SK-N-SH (cell line): ENCODE data around the gene PER1. TPM values are rescaled to one million over a fixed set of nuclear protein-coding genes. Genes with fewer than 3 reads are reported as not detected.

Source experiments
- CTCF ChIA-PET: fragments of 300-600, 350-600 bp; formaldehyde crosslinking; extraction: SDS; loops from one replicate; lab custom pipeline; 2021; lab: Yijun Ruan, JAX
- POLR2A ChIA-PET: fragments of 350-600 bp; sonication (Branson Sonifier 250); formaldehyde crosslinking; extraction: SDS; loops from one replicate; lab custom pipeline; 2020; ENCODE audit warnings: antibody characterized with exemption, inconsistent platforms; lab: Yijun Ruan, JAX
- DNase-seq: peaks from one replicate; pipeline ENCODE4 v3.0.0; 2012
- H2AFZ ChIP-seq: fragments of 200-600 bp; sonication (generic); 2 replicates; pipeline ENCODE4 v1.8.1; 2016; ENCODE audit warnings: antibody characterized with exemption, mild to moderate bottlenecking, low read depth
- H3F3A ChIP-seq: fragments of 200-600 bp; sonication (generic); replicated peaks from 2 replicates; pipeline ENCODE3; 2016; ENCODE audit warnings: antibody characterized with exemption, mild to moderate bottlenecking; ENCODE audit not compliant: insufficient read depth
- H3K27ac ChIP-seq, 2 experiments: fragments of 200-500 bp in 1 of 2; fragments of 200-600 bp in 1 of 2; sonication (Bioruptor generic) in 1 of 2; sonication (generic), shearing (Covaris generic) in 1 of 2; 2 replicates each; pipeline versions ENCODE4 v1.5.1 to v1.6.1; 2014 to 2016; ENCODE audit warnings: low read depth in 2 of 2, inconsistent platforms in 1 of 2, low read length in 1 of 2, mild to moderate bottlenecking in 1 of 2, mixed read lengths in 1 of 2
- H3K27me3 ChIP-seq: fragments of 200-600 bp; sonication (generic), shearing (Covaris generic); 2 replicates; pipeline ENCODE4 v1.6.1; 2016; ENCODE audit warnings: mixed run types; ENCODE audit not compliant: insufficient read depth
- H3K36me3 ChIP-seq, 2 experiments: fragments of 200-500 bp in 1 of 2; fragments of 200-600 bp in 1 of 2; sonication (Bioruptor generic) in 1 of 2; sonication (generic) in 1 of 2; replicated peaks in 1 of 2; 2 replicates each; pipeline versions ENCODE3 to v1.5.1; 2014 to 2016; ENCODE audit warnings: low read length in 1 of 2, mild to moderate bottlenecking in 1 of 2; ENCODE audit not compliant: insufficient read depth in 2 of 2, control insufficient read depth in 1 of 2
- H3K4me1 ChIP-seq, 2 experiments: fragments of 200-500 bp in 1 of 2; fragments of 200-600 bp in 1 of 2; sonication (Bioruptor generic) in 1 of 2; sonication (generic), shearing (Covaris generic) in 1 of 2; 2 replicates each; pipeline versions ENCODE4 v1.5.1 to v1.6.1; 2014 to 2016; ENCODE audit warnings: low read depth in 1 of 2, low read length in 1 of 2, mixed run types in 1 of 2; ENCODE audit not compliant: insufficient read depth in 2 of 2, control insufficient read depth in 1 of 2
- H3K4me2 ChIP-seq: fragments of 200-600 bp; sonication (generic), shearing (Covaris generic); 2 replicates; pipeline ENCODE4 v1.6.1; 2017; ENCODE audit warnings: mixed run types
- H3K4me3 ChIP-seq, 2 experiments: fragments of 200-500 bp in 1 of 2; fragments of 200-600 bp in 1 of 2; sonication (Bioruptor generic) in 1 of 2; sonication (generic), shearing (Covaris generic) in 1 of 2; 2 replicates each; pipeline versions ENCODE4 v1.5.1 to v1.8.1; 2014 to 2016; ENCODE audit warnings: low read depth in 2 of 2, inconsistent platforms in 1 of 2, low read length in 1 of 2, mild to moderate bottlenecking in 1 of 2, mixed read lengths in 1 of 2, moderate library complexity in 1 of 2
- H3K79me2 ChIP-seq: fragments of 200-600 bp; sonication (generic); 2 replicates; pipeline ENCODE4 v1.8.1; 2017; ENCODE audit warnings: mild to moderate bottlenecking; ENCODE audit not compliant: insufficient read depth
- H3K9ac ChIP-seq: fragments of 200-600 bp; sonication (generic); 2 replicates; pipeline ENCODE4 v1.6.1; 2017; ENCODE audit warnings: mixed run types
- H3K9me2 ChIP-seq: fragments of 200-600 bp; sonication (generic); 2 replicates; pipeline ENCODE4 v1.6.1; 2017; ENCODE audit warnings: mixed run types
- H3K9me3 ChIP-seq: fragments of 200-600 bp; sonication (generic); 2 replicates; pipeline ENCODE4 v1.6.1; 2017; ENCODE audit warnings: mixed run types, mild to moderate bottlenecking, moderate library complexity
- H4K20me1 ChIP-seq: fragments of 200-600 bp; sonication (generic); 2 replicates; pipeline ENCODE4 v1.6.1; 2017; ENCODE audit warnings: mild to moderate bottlenecking, mixed run types; ENCODE audit not compliant: insufficient read depth
- CHD2 ChIP-seq: fragments of 150-350 bp; IDR thresholded peaks from 2 replicates; pipeline ENCODE4 v1.6.1; 2018; ENCODE audit warnings: low read length; ENCODE audit not compliant: partially characterized antibody
- ELF1 ChIP-seq: IDR thresholded peaks from 2 replicates; pipeline ENCODE4 v1.4.0; 2012
- FOSL2 ChIP-seq: IDR thresholded peaks from 2 replicates; pipeline ENCODE4 v1.4.0; 2012; ENCODE audit warnings: low read depth, mild to moderate bottlenecking, moderate library complexity, borderline replicate concordance
- FOXJ3 ChIP-seq: sonication (generic); formaldehyde crosslinking; IDR thresholded peaks from 2 replicates; pipeline ENCODE4 v1.5.1; 2020; ENCODE audit warnings: mild to moderate bottlenecking, missing genetic modification reagents
- FOXM1 ChIP-seq: IDR thresholded peaks from 2 replicates; pipeline ENCODE4 v1.4.0; 2012; ENCODE audit warnings: low read depth, mild to moderate bottlenecking
- GABPA ChIP-seq: IDR thresholded peaks from 2 replicates; pipeline ENCODE4 v1.4.0; 2012; ENCODE audit warnings: low read depth, mild to moderate bottlenecking
- GATA2 ChIP-seq: sonication (generic); formaldehyde crosslinking; IDR thresholded peaks from 2 replicates; pipeline ENCODE4 v1.5.0; 2020; ENCODE audit warnings: mild to moderate bottlenecking, missing genetic modification reagents
- IRF3 ChIP-seq: fragments of 150-350 bp; IDR thresholded peaks from 2 replicates; pipeline ENCODE4 v1.6.1; 2016; ENCODE audit warnings: mild to moderate bottlenecking, low read depth, low read length
- JUND ChIP-seq: IDR thresholded peaks from 2 replicates; pipeline ENCODE4 v1.4.0; 2012
- MAX ChIP-seq: IDR thresholded peaks from 2 replicates; pipeline ENCODE4 v1.4.0; 2012; ENCODE audit warnings: low read depth
- NRF1 ChIP-seq: IDR thresholded peaks from 2 replicates; pipeline ENCODE4 v1.6.1; 2012; ENCODE audit warnings: low read depth, mild to moderate bottlenecking, low read length
- REST ChIP-seq: IDR thresholded peaks from 2 replicates; pipeline ENCODE4 v1.6.1; 2012; ENCODE audit warnings: mild to moderate bottlenecking, low read depth, low read length, moderate library complexity
- SMC3 ChIP-seq: IDR thresholded peaks from 2 replicates; pipeline ENCODE4 v1.6.1; 2012; ENCODE audit warnings: low read depth, low read length, improper control_type of control experiment
- TAF1 ChIP-seq: IDR thresholded peaks from 2 replicates; pipeline ENCODE4 v1.6.1; 2012; ENCODE audit warnings: low read depth, mild to moderate bottlenecking, low read length, moderate library complexity, borderline replicate concordance
- TCF12 ChIP-seq: IDR thresholded peaks from 2 replicates; pipeline ENCODE4 v1.4.0; 2012
- TEAD4 ChIP-seq: IDR thresholded peaks from 2 replicates; pipeline ENCODE4 v1.4.0; 2012; ENCODE audit warnings: mild to moderate bottlenecking, borderline replicate concordance; ENCODE audit not compliant: insufficient read depth
- USF1 ChIP-seq: IDR thresholded peaks from 2 replicates; pipeline ENCODE4 v1.4.0; 2012; ENCODE audit warnings: low read depth, borderline replicate concordance
- USF2 ChIP-seq: fragments of 150-350 bp; IDR thresholded peaks from 2 replicates; pipeline ENCODE4 v1.6.1; 2017; ENCODE audit warnings: antibody characterized with exemption, low read length, low read depth, borderline replicate concordance
- WGBS: methylation state at CpG from one replicate; pipeline ENCODE4 v1.1.6; 2017; ENCODE audit warnings: low lambda C conversion rate; 5-methylcytosine and 5-hydroxymethylcytosine counted together
- polyA plus RNA-seq, 3 experiments: library from polyadenylated mRNA; depleted of rRNA; stranded (reverse); fragments of >200 nt; gene quantifications; 2 replicates each; pipeline ENCODE4 v1.2.3, GENCODE V29; 2012

PER1 gene
- polyA plus RNA-seq, 1 of the 3 experiments (the other 2 are of a cell fraction): 56.8 TPM

GRCh38 chr17:8126491-8127066 is 25.6 kb downstream of the PER1 start:
- H3K27me3 ChIP-seq: no peaks in the 10 kb centered on the region; the same call in 1 of the 2 replicates
- no peaks in the 10 kb centered on the region for H3K9me3 ChIP-seq
- H3K4me3 ChIP-seq: peak overlapping the region; percentile 53 to 81
- peak overlapping the region; percentile 60 to 69 for H3K27ac ChIP-seq
- no peaks in the 10 kb centered on the region; the same call in 1 of the 2 replicates for H4K20me1 ChIP-seq
- peak overlapping the region; percentile 97 for H3K4me2 ChIP-seq
- no peaks in the 10 kb centered on the region for H3K36me3 ChIP-seq
- peak; percentile 84 for DNase-seq
- H3K79me2 ChIP-seq: no peaks in the 10 kb centered on the region
- CTCF ChIA-PET: interaction anchor here (0.6 to 4.9 kb wide), 12 partner anchors 7 to 110 kb away, joined by 3 to 50 read pairs (median 4); partner anchors contain the start of gene PER1
- POLR2A ChIA-PET: interaction anchor here (1.3 to 2.0 kb wide), 3 partner anchors 14 to 47 kb away, joined by 5 to 6 read pairs (median 5); no protein-coding TSS in a partner anchor
- peaks cover 0 to 25% of the 10 kb centered on the region in 2 experiments; a peak in 1 of 4 replicates for H3K4me1 ChIP-seq
- WGBS: under 1% methylated on average over 21 of the region's 45 CpGs
- peak overlapping the region; percentile 97 for H2AFZ ChIP-seq
- H3K9me2 ChIP-seq: no peaks in the 10 kb centered on the region
- TF ChIP-seq NRF1: peak; percentile 46
- TF ChIP-seq MAX: 0 out of 2 replicates have a peak, but pooled peaks have one; percentile 11
- no peak for TF ChIP-seq TEAD4
- no peak for TF ChIP-seq CHD2
- TF ChIP-seq GATA2 (CRISPR knock-in tag): no peak
- peak; percentile 48; the same call in 1 of the 2 replicates for TF ChIP-seq REST
- TF ChIP-seq, all 33 proteins: peak for 3
- peaks cover 22% of the 10 kb centered on the region for H3F3A ChIP-seq
- H3K9ac ChIP-seq: peak overlapping the region; percentile 62; the same call in 1 of the 2 replicates

- POLR2A ChIA-PET: interaction anchor here (1.3 to 2.0 kb wide), 3 partner anchors 15 to 47 kb away, joined by 5 to 6 read pairs (median 5); no protein-coding TSS in a partner anchor
- H3K4me2 ChIP-seq: peak overlapping the region; percentile 97
- no peaks in the 10 kb centered on the region for H3K9me2 ChIP-seq
- H3F3A ChIP-seq: peaks cover 24% of the 10 kb centered on the region
- peak overlapping the region; percentile 62 for H3K9ac ChIP-seq
- H3K79me2 ChIP-seq: no peaks in the 10 kb centered on the region
- 1% methylated on average over 35 of the region's 35 CpGs for WGBS
- H4K20me1 ChIP-seq: peaks cover under 1% of the 10 kb centered on the region; the same call in 1 of the 2 replicates
- peaks cover 0 to 27% of the 10 kb centered on the region in 2 experiments; a peak in 1 of 4 replicates for H3K4me1 ChIP-seq
- no peaks in the 10 kb centered on the region for H3K36me3 ChIP-seq
- H3K27ac ChIP-seq: peak overlapping the region; percentile 17 to 54; a peak in 2 of 4 replicates
- peak overlapping the region; percentile 53 to 81 for H3K4me3 ChIP-seq
- no peaks in the 10 kb centered on the region; the same call in 1 of the 2 replicates for H3K27me3 ChIP-seq
- peak overlapping the region; percentile 97 for H2AFZ ChIP-seq
- DNase-seq: peak; percentile 82
- CTCF ChIA-PET: interaction anchor here (0.7 to 4.9 kb wide), 8 partner anchors 12 to 110 kb away, joined by 3 to 50 read pairs (median 5); partner anchors contain the start of gene PER1
- H3K9me3 ChIP-seq: no peaks in the 10 kb centered on the region
- TF ChIP-seq MAX: no peak
- TF ChIP-seq GATA2 (CRISPR knock-in tag): no peak
- no peak for TF ChIP-seq CHD2
- no peak for TF ChIP-seq GABPA
- no peak for TF ChIP-seq TEAD4
- TF ChIP-seq USF1: no peak
- TF ChIP-seq JUND: no peak
- TF ChIP-seq FOXJ3 (CRISPR knock-in tag): no peak
- TF ChIP-seq IRF3: no peak
- TF ChIP-seq FOXM1: no peak
- TF ChIP-seq FOSL2: no peak
- no peak for TF ChIP-seq USF2
- TF ChIP-seq TAF1: no peak
- TF ChIP-seq ELF1: no peak
- no peak for TF ChIP-seq SMC3
- TF ChIP-seq TCF12: no peak
Measured at GRCh38 chr17:8125947-8126490, 26.2 kb downstream of the PER1 start.
